ENCODE measurements around the gene AHSA1. TPM values are rescaled to one million over a fixed set of nuclear protein-coding genes. Genes with fewer than 3 reads are reported as not detected.

Gene AHSA1
- 84.2 TPM for total RNA-seq

DNA sequence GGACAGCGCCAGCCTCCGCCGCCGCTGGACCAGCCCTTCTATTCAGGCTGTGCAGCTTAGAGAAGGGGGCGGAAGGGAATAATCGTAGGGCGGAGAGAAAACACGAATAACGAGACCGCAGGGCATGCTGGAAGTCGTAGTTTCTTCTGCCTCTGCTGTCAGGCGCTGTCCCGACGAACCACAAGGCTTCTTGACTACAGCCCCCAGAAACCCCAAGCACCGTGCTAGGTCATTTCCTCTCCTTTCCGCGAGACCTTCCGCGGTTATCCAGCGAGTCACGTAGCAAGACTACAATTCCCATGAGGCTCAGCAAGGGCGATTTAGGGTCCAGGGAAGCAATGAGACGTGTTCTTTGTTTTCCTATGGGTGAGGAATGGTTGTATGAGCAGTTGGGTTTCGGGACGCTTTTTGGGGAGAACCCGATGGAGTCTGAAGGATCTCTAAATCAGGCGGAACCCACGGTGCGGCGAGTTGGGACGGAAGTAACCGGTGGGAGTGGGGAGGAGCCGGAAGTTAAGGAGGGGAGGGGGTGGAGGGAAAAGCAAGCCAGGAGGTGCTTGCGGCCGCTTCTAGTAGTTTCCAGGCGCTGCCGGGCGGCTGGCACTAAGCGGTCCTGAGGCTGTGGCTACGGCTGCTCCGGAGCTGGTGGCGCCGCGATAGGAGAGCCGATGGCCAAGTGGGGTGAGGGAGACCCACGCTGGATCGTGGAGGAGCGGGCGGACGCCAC lies at the start of gene AHSA1, which contains the start of gene VIPAS39:
AHSA1 (plus strand) TSS at position 572 of the 727 bp plus-strand sequence; CDS start at position 669, 97 bp downstream.
VIPAS39 (minus strand) TSS at position 80 of the 727 bp plus-strand sequence. CDS start 3,499 bp downstream, outside the sequence.

DNA sequence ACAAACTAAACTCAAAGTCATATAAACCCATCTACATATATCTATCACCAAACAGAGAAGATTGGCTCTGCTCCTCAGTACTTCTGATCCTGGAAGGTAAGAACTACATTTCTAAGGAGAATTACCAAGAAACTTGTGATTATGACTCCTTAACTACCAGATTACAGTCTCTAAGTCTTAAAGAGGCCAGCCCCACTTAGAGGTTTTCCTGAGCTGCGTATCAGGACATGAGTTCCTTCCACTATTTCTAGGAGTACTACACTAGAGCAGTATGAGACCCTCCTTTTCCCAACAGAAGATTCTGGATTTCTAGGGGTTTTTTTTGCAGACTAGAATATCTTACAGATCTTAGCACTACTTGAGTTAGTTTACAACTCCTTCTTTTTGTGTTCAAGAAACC lies 34.5 kb upstream of the AHSA1 start, which contains the start of gene NOXRED1:
NOXRED1 (minus strand) TSS at position 101 of the 400 bp plus-strand sequence. CDS start 634 bp downstream, outside the sequence.

DNA sequence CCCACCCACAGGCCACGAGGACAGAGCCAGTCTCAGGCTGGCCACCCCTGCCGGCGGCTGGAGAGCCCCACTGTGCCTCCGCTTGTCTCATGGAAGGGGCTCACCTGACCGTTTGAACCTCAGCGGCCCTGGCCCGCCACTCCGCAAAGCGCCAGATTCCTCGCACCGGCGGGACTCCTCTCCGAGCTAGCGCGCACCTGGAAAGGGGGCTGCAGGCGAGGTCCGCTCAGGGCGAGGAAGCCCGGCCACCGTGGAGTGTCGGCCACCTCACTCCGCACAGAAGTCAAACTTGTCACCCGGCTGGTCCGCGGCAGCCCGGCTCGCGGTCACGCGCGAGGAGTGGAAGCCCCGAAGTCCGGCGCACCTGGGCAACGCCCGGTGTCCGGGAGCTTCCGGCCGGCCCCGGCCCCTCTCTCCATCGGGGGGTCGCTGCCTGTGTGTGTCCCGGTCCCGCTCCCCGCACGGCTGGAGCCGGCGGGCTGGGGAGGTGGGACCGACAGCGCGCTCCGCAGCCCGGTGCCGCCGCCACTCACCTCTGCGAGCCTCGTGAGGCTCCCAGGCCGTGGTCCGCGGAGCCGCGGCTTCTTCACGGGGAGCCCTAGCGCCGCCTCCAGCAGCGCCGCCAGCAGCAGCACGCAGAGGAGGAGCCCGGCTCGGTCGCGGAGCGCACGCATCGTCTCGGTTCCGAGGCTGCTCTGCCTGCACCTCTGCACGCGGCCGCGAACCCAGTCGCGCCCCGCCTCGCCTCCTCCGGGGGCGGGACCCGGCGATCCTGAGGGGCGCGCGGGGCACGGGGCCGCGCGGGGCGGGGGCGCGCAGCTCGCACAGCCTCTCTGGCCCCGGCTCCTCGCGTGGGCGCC lies 40.5 kb downstream of the AHSA1 start, which contains the start of gene ISM2:
ISM2 (minus strand) TSS at position 697 of the 860 bp plus-strand sequence; CDS start at position 674, 23 bp downstream.

Small RNA genes lying within 50 kb of the gene (small RNA-seq; reads per million reads assigned to genes)
- gene RF00404 (ENCODE audit: low replicate concordance), result not detected

Other genes with a start within 250 kb of the AHSA1 start
- gene NGB, start 186.9 kb upstream of the AHSA1 start, total RNA-seq, result 4.7 TPM
- 25.4 TPM for gene POMT2, start 137.2 kb upstream of the AHSA1 start, total RNA-seq
- 7.8 TPM for gene GSTZ1, start 137.1 kb upstream of the AHSA1 start, total RNA-seq
- 25.7 TPM for gene TMED8, start 81.0 kb upstream of the AHSA1 start, total RNA-seq
- gene SAMD15, start 80.7 kb upstream of the AHSA1 start, total RNA-seq, result 10.0 TPM
- gene NOXRED1, start 34.6 kb upstream of the AHSA1 start, total RNA-seq, result 0.94 TPM
- gene VIPAS39, start 492 bp upstream of the AHSA1 start, total RNA-seq, result 35.1 TPM
- gene ISM2, start 40.7 kb downstream of the AHSA1 start, total RNA-seq, result not detected
- gene SPTLC2, start 158.5 kb downstream of the AHSA1 start, total RNA-seq, result 31.6 TPM
- gene ALKBH1, start 249.9 kb downstream of the AHSA1 start, total RNA-seq, result 14.1 TPM

All from parietal lobe (tissue), 2 donors.